ENCODE measurements around the gene ZIM2. TPM values are rescaled to one million over a fixed set of nuclear protein-coding genes. Genes with fewer than 3 reads are reported as not detected.

The ZIM2 gene
- total and polyA plus RNA-seq, 10 of the 15 experiments (the other 5 are each of a cell fraction or from before 2014, with no cell fraction given), result not detected

DNA sequence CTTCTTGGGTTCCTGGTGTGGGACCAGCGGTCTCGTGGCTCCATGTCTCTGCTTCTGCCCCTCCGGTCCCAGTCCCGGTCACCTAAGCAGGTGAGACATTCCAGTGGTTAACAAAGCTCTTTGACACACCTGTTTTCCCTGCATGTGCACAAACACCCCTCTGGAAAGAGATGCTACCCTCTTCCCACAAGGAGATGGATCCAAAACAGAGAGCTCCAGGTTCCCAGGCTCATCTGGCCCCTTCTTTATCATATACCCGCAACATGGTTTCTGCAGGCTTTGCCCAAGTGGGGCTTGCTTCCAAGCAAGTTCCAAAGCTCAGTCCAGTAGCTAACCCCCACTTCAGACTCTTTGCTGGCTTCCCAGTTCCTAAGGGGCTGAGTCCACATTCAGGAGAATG lies 17.8 kb downstream of the ZIM2 start (continued):
- TF ChIP-seq ZBTB11 (CRISPR knock-in tag; IDR thresholded peaks at IDR 0.05), result no peak
- TF ChIP-seq, protein P1, sequence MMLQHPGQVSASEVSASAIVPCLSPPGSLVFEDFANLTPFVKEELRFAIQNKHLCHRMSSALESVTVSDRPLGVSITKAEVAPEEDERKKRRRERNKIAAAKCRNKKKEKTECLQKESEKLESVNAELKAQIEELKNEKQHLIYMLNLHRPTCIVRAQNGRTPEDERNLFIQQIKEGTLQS (IDR thresholded peaks at IDR 0.05; ENCODE audit: borderline replicate concordance, extremely low read depth, low read depth, low read length), result no peak
- no peak for TF ChIP-seq STAT3 (IDR thresholded peaks at IDR 0.05; ENCODE audit: low read depth, low read length)

DNA sequence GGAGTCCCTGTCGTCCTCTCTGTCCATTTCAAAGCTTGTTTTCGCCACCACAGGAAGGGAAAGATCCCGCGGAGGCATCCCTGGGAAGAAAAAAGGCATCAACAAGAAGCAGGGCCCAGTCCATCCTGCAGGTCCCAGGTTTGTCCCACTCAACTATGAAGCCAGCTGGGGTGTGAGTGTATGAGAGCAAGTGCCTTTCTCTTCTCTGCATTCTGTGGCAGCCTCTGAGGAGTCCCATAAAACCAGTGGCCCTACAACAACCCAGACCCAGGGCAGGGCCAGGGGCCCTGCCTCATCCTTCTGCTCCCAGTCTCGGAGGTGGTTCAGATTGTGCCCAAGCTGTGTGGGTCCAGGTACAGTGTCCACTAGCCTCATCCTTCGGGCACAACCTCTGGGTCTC lies 18.9 kb downstream of the ZIM2 start:
- intact Hi-C loops (cut with micrococcal nuclease; ENCODE audit: unreplicated experiment), result no loop called here
- TF ChIP-seq POLR2AphosphoS2 (IDR thresholded peaks at IDR 0.05; ENCODE audit: low read depth, low read length) (no peak), CBX5 (IDR thresholded peaks at IDR 0.05; ENCODE audit: low read depth) (no peak), EGR1 (IDR thresholded peaks at IDR 0.05; ENCODE audit: borderline replicate concordance in 1 of 2, low read depth in 2 of 2, low read length in 2 of 2) (no peak), NRF1 (conservative IDR thresholded peaks at IDR 0.05; ENCODE audit: low read depth, low read length) (no peak), MYB (IDR thresholded peaks at IDR 0.05; ENCODE audit: borderline replicate concordance, low read depth, low read length) (no peak), EED (IDR thresholded peaks at IDR 0.05; ENCODE audit: low read depth) (no peak), ZBED1 (IDR thresholded peaks at IDR 0.05; ENCODE audit: borderline replicate concordance) (no peak), HDAC6 (IDR thresholded peaks at IDR 0.05; ENCODE audit: unreplicated experiment) (no peak), HSF1 (IDR thresholded peaks at IDR 0.05; ENCODE audit: low read depth, low read length) (no peak)
- TF ChIP-seq, protein P1 (IDR thresholded peaks at IDR 0.05; ENCODE audit: borderline replicate concordance, extremely low read depth, low read depth, low read length), result no peak
- TF ChIP-seq, protein P2, sequence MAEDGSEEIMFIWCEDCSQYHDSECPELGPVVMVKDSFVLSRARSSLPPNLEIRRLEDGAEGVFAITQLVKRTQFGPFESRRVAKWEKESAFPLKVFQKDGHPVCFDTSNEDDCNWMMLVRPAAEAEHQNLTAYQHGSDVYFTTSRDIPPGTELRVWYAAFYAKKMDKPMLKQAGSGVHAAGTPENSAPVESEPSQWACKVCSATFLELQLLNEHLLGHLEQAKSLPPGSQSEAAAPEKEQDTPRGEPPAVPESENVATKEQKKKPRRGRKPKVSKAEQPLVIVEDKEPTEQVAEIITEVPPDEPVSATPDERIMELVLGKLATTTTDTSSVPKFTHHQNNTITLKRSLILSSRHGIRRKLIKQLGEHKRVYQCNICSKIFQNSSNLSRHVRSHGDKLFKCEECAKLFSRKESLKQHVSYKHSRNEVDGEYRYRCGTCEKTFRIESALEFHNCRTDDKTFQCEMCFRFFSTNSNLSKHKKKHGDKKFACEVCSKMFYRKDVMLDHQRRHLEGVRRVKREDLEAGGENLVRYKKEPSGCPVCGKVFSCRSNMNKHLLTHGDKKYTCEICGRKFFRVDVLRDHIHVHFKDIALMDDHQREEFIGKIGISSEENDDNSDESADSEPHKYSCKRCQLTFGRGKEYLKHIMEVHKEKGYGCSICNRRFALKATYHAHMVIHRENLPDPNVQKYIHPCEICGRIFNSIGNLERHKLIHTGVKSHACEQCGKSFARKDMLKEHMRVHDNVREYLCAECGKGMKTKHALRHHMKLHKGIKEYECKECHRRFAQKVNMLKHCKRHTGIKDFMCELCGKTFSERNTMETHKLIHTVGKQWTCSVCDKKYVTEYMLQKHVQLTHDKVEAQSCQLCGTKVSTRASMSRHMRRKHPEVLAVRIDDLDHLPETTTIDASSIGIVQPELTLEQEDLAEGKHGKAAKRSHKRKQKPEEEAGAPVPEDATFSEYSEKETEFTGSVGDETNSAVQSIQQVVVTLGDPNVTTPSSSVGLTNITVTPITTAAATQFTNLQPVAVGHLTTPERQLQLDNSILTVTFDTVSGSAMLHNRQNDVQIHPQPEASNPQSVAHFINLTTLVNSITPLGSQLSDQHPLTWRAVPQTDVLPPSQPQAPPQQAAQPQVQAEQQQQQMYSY (CRISPR knock-in tag; IDR thresholded peaks at IDR 0.05), result no peak

More for the DNA sequence above, 18.9 kb downstream of the ZIM2 start:
- ChIA-PET CTCF (no interaction called here), POLR2A (no interaction called here), SMC1A (ENCODE audit: uncharacterized antibody, unreplicated experiment) (no interaction called here), RAD21 (ENCODE audit: unreplicated experiment) (no interaction called here)
- H3K9me3 ChIP-seq (replicated peaks; ENCODE audit: control insufficient read depth, insufficient read depth, low read length), result no peaks in the 10 kb centered on the region; the same call in 2 of the 3 replicates
- no TSS peak for BruUV-seq (replicated peaks)
- no peak overlapping the region for H3K27ac ChIP-seq (ENCODE audit: control insufficient read depth, insufficient read depth)
- no peak overlapping the region for H3K4me3 ChIP-seq
- ATAC-seq, result no peak
- in situ Hi-C loops (cut with MboI), result no loop called here
- DNase-seq (ENCODE audit: low read depth, low spot score), result no peak
- H2AFZ ChIP-seq (ENCODE audit: control insufficient read depth, low read depth, low read length), result no peak overlapping the region
- H3K9ac ChIP-seq (ENCODE audit: control insufficient read depth, insufficient read depth, low read length), result no peak overlapping the region
- H3K4me2 ChIP-seq (ENCODE audit: control insufficient read depth, insufficient read depth), result no peak overlapping the region
- no peaks in the 10 kb centered on the region for H4K20me1 ChIP-seq (ENCODE audit: control insufficient read depth, insufficient read depth)
- no peaks in the 10 kb centered on the region for H3K79me2 ChIP-seq (ENCODE audit: control insufficient read depth, insufficient read depth, low read length)
- no peak for FAIRE-seq
- no peaks in the 10 kb centered on the region for H3K36me3 ChIP-seq (ENCODE audit: control insufficient read depth in 2 of 2, insufficient read depth in 2 of 2, low read length in 1 of 2)
- no peaks in the 10 kb centered on the region for H3K4me1 ChIP-seq (ENCODE audit: control insufficient read depth, insufficient read depth, low read length)
- 0% methylated on average over 6 of the region's 6 CpGs for WGBS (ENCODE audit: insufficient coverage, insufficient replicate concordance, low lambda C conversion rate, missing lambda C conversion rate)
- no peaks in the 10 kb centered on the region for H3K27me3 ChIP-seq (replicated peaks in 1 of 2; ENCODE audit: control insufficient read depth in 2 of 2, insufficient read depth in 2 of 2, low read length in 1 of 2)
